Cortex of kidney (tissue), 1 donor: Measurements from ENCODE around the gene CHRNA9.
"Not testable (repeated sequence)": the region's sequence is repeated elsewhere in the genome, so short reads cannot be mapped to it uniquely, and the experiment has no call there.

ENCODE experiments used
- DNase-seq: peaks from one replicate; lab custom pipeline; 2025; lab: John Stamatoyannopoulos, UW

The CHRNA9 gene

GRCh38 chr4:40334591-40335524, at the start of gene CHRNA9:
Gene CHRNA9 (plus strand): TSS chr4:40335333. CDS start chr4:40335468, 135 bp downstream.
- no peak for DNase-seq

- no peak for DNase-seq
These were observed 49.4 kb upstream of the CHRNA9 start for GRCh38 chr4:40285692-40286091.

- DNase-seq, result no peak
These were observed 46.6 kb upstream of the CHRNA9 start for GRCh38 chr4:40288566-40288965.

GRCh38 chr4:40289366-40290188, 45.6 kb upstream of the CHRNA9 start:
- DNase-seq, result no peak

- DNase-seq, result not testable (repeated sequence)
These were observed 44.4 kb upstream of the CHRNA9 start for GRCh38 chr4:40290611-40291186.

- no peak for DNase-seq
These were observed 42.8 kb upstream of the CHRNA9 start for GRCh38 chr4:40292313-40292759.

- no peak for DNase-seq
These were observed 40.8 kb upstream of the CHRNA9 start for GRCh38 chr4:40294339-40294738.

GRCh38 chr4:40295030-40295429, 40.1 kb upstream of the CHRNA9 start:
- DNase-seq, result not testable (repeated sequence)

- no peak for DNase-seq
These were observed 39.6 kb upstream of the CHRNA9 start for GRCh38 chr4:40295572-40295971.

GRCh38 chr4:40299126-40299525, 36.0 kb upstream of the CHRNA9 start:
- no peak for DNase-seq

GRCh38 chr4:40299811-40300292, 35.3 kb upstream of the CHRNA9 start:
- no peak for DNase-seq

- no peak for DNase-seq
These were observed 34.6 kb upstream of the CHRNA9 start for GRCh38 chr4:40300371-40301162.

- DNase-seq, result no peak
These were observed 33.5 kb upstream of the CHRNA9 start for GRCh38 chr4:40301603-40302002.

GRCh38 chr4:40303751-40304150, 31.4 kb upstream of the CHRNA9 start:
- DNase-seq, result no peak

- no peak for DNase-seq
These were observed 29.6 kb upstream of the CHRNA9 start for GRCh38 chr4:40305328-40306170.

GRCh38 chr4:40306226-40306625, 28.9 kb upstream of the CHRNA9 start:
- DNase-seq, result no peak

- no peak for DNase-seq
These were observed 28.2 kb upstream of the CHRNA9 start for GRCh38 chr4:40306976-40307375.

- no peak for DNase-seq
These were observed 27.3 kb upstream of the CHRNA9 start for GRCh38 chr4:40307627-40308497.

- DNase-seq, result no peak
These were observed 26.5 kb upstream of the CHRNA9 start for GRCh38 chr4:40308528-40309122.
